HG03280 (cell line): Measurements from ENCODE around the gene TMEM220.
"Not testable (repeated sequence)": the region's sequence is repeated elsewhere in the genome, so short reads cannot be mapped to it uniquely, and the experiment has no call there.

Experiments
- ATAC-seq: cut with Tn5 transposase; IDR thresholded peaks from one replicate; pipeline ENCODE4 v1.9.1; 2021; ENCODE audit warnings: mild to moderate bottlenecking, moderate library complexity; ENCODE audit not compliant: unreplicated experiment

TMEM220 gene

GRCh38 chr17:10731408-10731879 is 1.6 kb upstream of the TMEM220 start:
- no peak for ATAC-seq

GRCh38 chr17:10730247-10730646 is 424 bp upstream of the TMEM220 start:
- not testable (repeated sequence) for ATAC-seq

- no peak for ATAC-seq
Observed at GRCh38 chr17:10728331-10728892, 1.4 kb downstream of the TMEM220 start.

- ATAC-seq = no peak
Observed at GRCh38 chr17:10727192-10727591, 2.6 kb downstream of the TMEM220 start.

GRCh38 chr17:10726196-10726595 is 3.6 kb downstream of the TMEM220 start:
- ATAC-seq = no peak

- no peak for ATAC-seq
Observed at GRCh38 chr17:10725262-10725661, 4.6 kb downstream of the TMEM220 start.

GRCh38 chr17:10724546-10725195 is 5.2 kb downstream of the TMEM220 start:
- ATAC-seq = no peak

- ATAC-seq = no peak
Observed at GRCh38 chr17:10718547-10718946, 11.3 kb downstream of the TMEM220 start.

- no peak for ATAC-seq
Observed at GRCh38 chr17:10716218-10716617, 13.6 kb downstream of the TMEM220 start.

- ATAC-seq = no peak
Observed at GRCh38 chr17:10713318-10713717, 16.5 kb downstream of the TMEM220 start.

- no peak for ATAC-seq
Observed at GRCh38 chr17:10705727-10706126, 24.1 kb downstream of the TMEM220 start.

GRCh38 chr17:10702574-10702973 is 27.2 kb downstream of the TMEM220 start:
- ATAC-seq = no peak

- ATAC-seq = no peak
Observed at GRCh38 chr17:10699856-10700255, 30.0 kb downstream of the TMEM220 start.

- no peak for ATAC-seq
Observed at GRCh38 chr17:10698096-10698818, 31.6 kb downstream of the TMEM220 start.

- ATAC-seq = peak; percentile 97
Observed at GRCh38 chr17:10697092-10698081, 32.4 kb downstream of the TMEM220 start, which contains the start of the genes ADPRM and SCO1. Gene ADPRM (plus strand): TSS chr17:10697594. CDS start chr17:10704927, 7,333 bp downstream. Gene SCO1 (minus strand): TSS chr17:10697533. CDS start chr17:10697507, 26 bp downstream.

- ATAC-seq = not testable (repeated sequence)
Observed at GRCh38 chr17:10695875-10696407, 33.9 kb downstream of the TMEM220 start.

GRCh38 chr17:10687499-10687898 is 42.3 kb downstream of the TMEM220 start:
- ATAC-seq = no peak

- no peak for ATAC-seq
Observed at GRCh38 chr17:10683853-10684252, 46.0 kb downstream of the TMEM220 start.

GRCh38 chr17:10681866-10682446 is 47.9 kb downstream of the TMEM220 start:
- no peak for ATAC-seq

GRCh38 chr17:10674704-10675103 is 55.1 kb downstream of the TMEM220 start:
- ATAC-seq = no peak
